WI38 (cell line): ENCODE measurements around the gene MICU2.

Experiments used
- H3K4me3 ChIP-seq: 2 replicates; pipeline ENCODE4 v1.5.1; 2011; ENCODE audit warnings: low read depth, mild to moderate bottlenecking, control low read depth, low read length
- TF ChIP-seq, protein P1 (sequence below): IDR thresholded peaks from 2 replicates; pipeline ENCODE4 v1.5.1; 2012; ENCODE audit warnings: low read depth, mild to moderate bottlenecking, control low read depth, low read length

Gene MICU2

GRCh38 chr13:21537105-21537504, 66.9 kb downstream of the MICU2 start:
- TF ChIP-seq, protein P1, sequence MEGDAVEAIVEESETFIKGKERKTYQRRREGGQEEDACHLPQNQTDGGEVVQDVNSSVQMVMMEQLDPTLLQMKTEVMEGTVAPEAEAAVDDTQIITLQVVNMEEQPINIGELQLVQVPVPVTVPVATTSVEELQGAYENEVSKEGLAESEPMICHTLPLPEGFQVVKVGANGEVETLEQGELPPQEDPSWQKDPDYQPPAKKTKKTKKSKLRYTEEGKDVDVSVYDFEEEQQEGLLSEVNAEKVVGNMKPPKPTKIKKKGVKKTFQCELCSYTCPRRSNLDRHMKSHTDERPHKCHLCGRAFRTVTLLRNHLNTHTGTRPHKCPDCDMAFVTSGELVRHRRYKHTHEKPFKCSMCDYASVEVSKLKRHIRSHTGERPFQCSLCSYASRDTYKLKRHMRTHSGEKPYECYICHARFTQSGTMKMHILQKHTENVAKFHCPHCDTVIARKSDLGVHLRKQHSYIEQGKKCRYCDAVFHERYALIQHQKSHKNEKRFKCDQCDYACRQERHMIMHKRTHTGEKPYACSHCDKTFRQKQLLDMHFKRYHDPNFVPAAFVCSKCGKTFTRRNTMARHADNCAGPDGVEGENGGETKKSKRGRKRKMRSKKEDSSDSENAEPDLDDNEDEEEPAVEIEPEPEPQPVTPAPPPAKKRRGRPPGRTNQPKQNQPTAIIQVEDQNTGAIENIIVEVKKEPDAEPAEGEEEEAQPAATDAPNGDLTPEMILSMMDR, result no peak
- no peak overlapping the region for H3K4me3 ChIP-seq

DNA sequence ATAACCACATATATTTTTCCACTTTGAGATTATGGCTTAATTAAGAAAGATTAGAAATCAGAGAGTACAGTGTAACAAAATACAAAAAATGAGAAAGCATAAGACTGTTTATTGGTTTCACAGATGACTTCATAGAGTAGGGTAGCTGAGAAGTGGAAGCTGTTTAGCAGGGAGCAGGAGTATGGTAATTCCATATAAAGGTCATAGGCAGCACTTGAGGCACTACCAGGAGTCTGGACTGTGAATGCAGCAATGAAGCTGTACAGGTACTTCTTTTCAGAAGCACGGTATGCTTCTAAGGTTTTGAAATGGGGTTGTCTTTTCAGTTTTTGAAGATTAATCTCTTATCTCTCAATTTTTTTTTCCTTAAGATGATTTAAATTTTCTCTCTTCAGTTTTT, 69.2 kb downstream of the MICU2 start:
- no peak overlapping the region for H3K4me3 ChIP-seq
- TF ChIP-seq, protein P1, result no peak

DNA sequence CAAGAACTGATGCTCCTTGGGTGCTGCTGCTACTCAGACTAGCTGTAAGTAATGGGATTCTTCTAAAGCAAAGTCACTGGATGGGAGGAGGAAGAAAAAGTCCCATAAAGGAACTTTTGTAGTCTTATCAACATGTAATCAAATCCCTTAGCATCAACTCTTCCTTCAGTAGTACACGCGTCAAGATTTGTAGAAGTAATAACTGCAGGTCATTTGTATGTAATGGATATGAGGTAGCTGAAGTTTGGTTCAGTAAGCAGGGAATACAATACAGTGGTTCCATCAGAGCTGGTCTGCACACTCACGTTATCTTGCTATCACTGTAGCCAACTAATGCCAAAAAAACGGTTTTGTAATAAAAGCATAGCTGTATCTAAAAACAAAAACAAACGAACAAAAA, 72.5 kb downstream of the MICU2 start:
- TF ChIP-seq, protein P1, result no peak
- no peak overlapping the region for H3K4me3 ChIP-seq

DNA sequence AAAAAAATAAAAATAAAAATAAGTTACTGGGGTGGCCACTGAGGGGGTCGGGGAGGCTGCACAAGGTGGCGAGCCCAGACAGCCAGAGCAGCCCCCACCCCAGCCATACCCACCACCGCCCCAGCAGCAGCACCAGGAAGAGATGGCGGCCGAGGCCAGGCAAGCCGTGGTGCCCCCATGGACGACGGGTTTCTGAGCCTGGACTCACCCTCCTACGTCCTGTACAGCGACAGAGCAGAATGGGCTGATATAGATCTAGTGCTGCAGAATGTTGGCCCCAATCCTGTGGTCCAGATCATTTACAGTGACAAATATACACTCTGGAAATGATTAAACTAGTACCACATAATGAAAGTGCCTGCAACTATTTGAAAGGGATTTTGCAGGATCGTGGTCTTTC, 73.3 kb downstream of the MICU2 start:
- TF ChIP-seq, protein P1, result no peak
- H3K4me3 ChIP-seq, result no peak overlapping the region

GRCh38 chr13:21529146-21529893, 74.7 kb downstream of the MICU2 start:
- H3K4me3 ChIP-seq, result no peak overlapping the region
- TF ChIP-seq, protein P1, result no peak

DNA sequence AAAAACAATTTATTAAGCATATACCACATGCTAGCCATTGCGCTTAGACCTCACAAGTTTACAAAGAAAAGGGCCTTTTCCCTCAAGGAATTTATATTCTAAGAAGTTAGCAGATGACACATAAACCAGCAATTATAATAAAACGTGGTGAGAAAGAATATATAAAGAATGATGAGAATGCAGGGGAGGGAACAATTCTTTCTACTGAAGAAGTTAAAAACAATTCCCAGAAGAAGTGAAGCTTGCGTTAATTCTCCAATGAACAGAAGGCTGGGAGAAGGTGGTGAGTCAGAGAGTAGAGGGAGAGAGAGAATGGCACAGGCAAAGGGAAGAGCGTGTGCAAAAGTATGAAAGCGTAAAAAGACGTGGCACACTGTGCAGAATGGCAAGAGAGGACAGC, 75.4 kb downstream of the MICU2 start:
- H3K4me3 ChIP-seq, result no peak overlapping the region
- TF ChIP-seq, protein P1, result no peak

DNA sequence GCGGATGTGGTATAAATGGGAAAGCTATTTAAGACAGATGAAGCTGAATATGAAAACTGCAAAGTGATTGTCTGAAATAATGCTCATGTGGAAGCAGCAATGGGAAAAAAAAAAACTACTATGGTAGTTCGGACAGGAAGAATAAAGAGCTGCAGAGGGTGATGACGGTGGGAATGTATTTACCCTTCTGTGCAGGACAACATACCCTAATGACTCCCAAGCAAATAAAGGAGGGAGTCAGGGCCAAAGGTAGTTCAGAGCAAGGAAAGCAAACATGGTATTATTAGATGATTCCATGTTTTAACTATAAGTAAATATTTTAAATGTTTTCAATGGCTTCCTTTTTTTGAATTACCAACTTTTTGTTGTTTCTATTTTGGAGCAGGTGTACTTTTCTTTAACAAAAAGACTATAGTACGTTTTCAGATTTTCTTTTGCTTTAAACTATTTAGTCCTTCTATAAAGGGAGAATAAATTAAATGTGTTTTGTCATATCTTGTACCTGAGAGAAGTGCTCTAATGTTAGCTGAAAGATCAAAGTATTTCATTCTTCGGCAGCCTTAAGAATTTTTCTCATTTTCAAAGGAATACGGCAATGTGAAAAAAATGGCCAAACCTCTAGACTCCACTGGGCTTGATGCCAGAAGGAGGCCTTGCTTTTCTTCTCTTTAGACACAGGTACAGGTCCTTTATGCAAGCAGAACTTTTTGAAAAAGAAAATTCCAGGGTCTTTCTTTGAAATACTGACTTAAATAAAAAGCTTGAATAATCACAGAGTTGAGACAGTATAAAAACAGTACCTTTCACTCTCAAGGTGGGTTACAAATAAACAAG, 77.0 kb downstream of the MICU2 start:
- no peak overlapping the region for H3K4me3 ChIP-seq

More for the DNA sequence above, 77.0 kb downstream of the MICU2 start:
- TF ChIP-seq, protein P1, result no peak
